Measurements from ENCODE around the gene ALB. TPM values are rescaled to one million over a fixed set of nuclear protein-coding genes. Genes with fewer than 3 reads are reported as not detected.

Gene ALB
- total RNA-seq, 4 donors from 2014 or later, result 0.27 to 0.56 TPM; not detected in 2

DNA sequence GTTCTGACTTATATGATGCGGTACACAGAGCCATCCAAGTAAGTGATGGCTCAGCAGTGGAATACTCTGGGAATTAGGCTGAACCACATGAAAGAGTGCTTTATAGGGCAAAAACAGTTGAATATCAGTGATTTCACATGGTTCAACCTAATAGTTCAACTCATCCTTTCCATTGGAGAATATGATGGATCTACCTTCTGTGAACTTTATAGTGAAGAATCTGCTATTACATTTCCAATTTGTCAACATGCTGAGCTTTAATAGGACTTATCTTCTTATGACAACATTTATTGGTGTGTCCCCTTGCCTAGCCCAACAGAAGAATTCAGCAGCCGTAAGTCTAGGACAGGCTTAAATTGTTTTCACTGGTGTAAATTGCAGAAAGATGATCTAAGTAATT lies 16.5 kb downstream of the ALB start:
- Histone ChIP-seq H3K4me3 (replicated peaks in 1 of 3) (no peak overlapping the region), H3K36me3 (no peaks in the 10 kb centered on the region), H3K4me1 (no peaks in the 10 kb centered on the region), H3K9me3 (no peaks in the 10 kb centered on the region), H3K27ac (no peak overlapping the region), H3K27me3 (no peaks in the 10 kb centered on the region)
- TF ChIP-seq POLR2A (IDR thresholded peaks at IDR 0.05), result no peak
- TF ChIP-seq, protein P1, sequence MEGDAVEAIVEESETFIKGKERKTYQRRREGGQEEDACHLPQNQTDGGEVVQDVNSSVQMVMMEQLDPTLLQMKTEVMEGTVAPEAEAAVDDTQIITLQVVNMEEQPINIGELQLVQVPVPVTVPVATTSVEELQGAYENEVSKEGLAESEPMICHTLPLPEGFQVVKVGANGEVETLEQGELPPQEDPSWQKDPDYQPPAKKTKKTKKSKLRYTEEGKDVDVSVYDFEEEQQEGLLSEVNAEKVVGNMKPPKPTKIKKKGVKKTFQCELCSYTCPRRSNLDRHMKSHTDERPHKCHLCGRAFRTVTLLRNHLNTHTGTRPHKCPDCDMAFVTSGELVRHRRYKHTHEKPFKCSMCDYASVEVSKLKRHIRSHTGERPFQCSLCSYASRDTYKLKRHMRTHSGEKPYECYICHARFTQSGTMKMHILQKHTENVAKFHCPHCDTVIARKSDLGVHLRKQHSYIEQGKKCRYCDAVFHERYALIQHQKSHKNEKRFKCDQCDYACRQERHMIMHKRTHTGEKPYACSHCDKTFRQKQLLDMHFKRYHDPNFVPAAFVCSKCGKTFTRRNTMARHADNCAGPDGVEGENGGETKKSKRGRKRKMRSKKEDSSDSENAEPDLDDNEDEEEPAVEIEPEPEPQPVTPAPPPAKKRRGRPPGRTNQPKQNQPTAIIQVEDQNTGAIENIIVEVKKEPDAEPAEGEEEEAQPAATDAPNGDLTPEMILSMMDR (IDR thresholded peaks at IDR 0.05), result no peak
- intact Hi-C loops (cut with DNase I), result no loop called here
- DNase-seq, result no peak
- 96% methylated on average over 2 of the region's 2 CpGs for WGBS, 2 donors

DNA sequence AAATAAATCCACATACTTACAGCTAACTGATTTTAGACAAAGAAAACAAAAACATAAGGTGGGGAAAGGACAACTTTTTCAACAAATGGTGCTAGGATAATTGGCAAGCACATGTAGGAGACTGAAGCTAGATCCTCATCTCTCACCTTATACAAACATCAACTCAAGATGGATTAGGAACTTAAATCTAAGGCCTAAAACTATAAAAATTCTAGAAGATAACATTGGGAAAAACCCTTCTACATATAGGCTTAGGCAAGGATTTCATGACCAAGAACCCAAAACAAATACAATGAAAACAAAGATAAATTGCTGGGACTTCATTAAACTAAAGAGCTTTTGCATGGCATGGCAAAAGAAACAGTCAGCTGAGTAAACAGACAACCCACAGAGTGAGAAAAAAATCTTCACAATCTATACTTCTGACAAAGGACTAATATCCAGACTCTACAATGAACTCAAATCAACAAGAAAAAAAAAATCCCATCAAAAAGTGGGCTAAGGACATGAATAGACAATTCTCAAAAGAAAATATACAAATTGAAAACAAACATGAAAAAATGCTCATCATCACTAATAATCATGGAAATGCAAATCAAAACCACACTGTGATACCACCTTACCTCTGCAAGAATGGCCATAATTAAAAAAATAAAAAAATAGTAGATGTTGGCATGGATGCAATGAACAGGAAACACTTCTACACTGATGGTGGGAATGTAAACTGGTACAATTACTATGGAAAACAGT lies 17.8 kb downstream of the ALB start:
- no peaks in the 10 kb centered on the region for H3K9me3 ChIP-seq
- no peaks in the 10 kb centered on the region for H3K27me3 ChIP-seq
- intact Hi-C loops (cut with DNase I), result no loop called here
- no peak overlapping the region for H3K27ac ChIP-seq
- no peak for DNase-seq
- TF ChIP-seq, protein P1 (IDR thresholded peaks at IDR 0.05), result no peak
- no peak for TF ChIP-seq POLR2A (IDR thresholded peaks at IDR 0.05)
- no peaks in the 10 kb centered on the region for H3K36me3 ChIP-seq
- no peak overlapping the region for H3K4me3 ChIP-seq (replicated peaks in 1 of 3)
- H3K4me1 ChIP-seq, result no peaks in the 10 kb centered on the region

DNA sequence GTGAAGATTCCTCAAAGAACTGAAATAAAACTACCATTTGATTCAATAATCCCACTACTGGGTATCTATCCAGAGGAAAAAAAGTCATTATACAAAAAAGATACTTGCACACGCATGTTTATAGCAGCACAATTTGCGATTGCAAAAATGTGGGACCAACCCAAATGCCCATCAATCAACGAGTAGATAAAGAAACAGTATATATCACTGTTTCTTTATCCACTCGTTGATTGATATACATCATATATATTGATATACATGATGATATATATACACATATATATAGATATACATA lies 18.3 kb downstream of the ALB start:
- H3K9me3 ChIP-seq, result no peaks in the 10 kb centered on the region
- H3K4me3 ChIP-seq (replicated peaks in 1 of 3), result no peak overlapping the region
- TF ChIP-seq POLR2A (IDR thresholded peaks at IDR 0.05), result no peak
- TF ChIP-seq, protein P1 (IDR thresholded peaks at IDR 0.05), result no peak
- H3K27me3 ChIP-seq, result no peaks in the 10 kb centered on the region
- H3K27ac ChIP-seq, result no peak overlapping the region
- DNase-seq, result no peak
- intact Hi-C loops (cut with DNase I), result no loop called here
- no peaks in the 10 kb centered on the region for H3K4me1 ChIP-seq
- WGBS, 2 donors, result 72 to 84% methylated on average over 4 of the region's 4 CpGs
- H3K36me3 ChIP-seq, result no peaks in the 10 kb centered on the region

DNA sequence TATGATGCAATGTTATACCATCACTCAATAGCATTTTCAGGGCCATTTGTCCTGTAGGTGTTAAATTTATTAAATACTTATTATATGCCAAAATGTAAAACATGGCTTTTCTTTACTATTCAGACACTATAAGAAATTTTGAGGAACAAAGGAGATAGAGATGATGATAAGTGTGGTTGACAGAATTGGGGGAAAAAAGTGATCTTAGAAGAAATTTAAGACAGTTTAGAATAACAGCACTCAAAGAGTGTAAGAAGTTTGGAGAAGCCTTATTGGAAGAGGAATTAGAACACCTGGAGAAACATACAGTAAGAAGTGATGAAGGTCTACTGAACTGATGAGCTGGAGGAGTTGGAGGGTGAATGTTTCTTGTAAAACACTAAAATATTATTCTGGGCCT lies 19.1 kb downstream of the ALB start:
- H3K4me1 ChIP-seq, result no peaks in the 10 kb centered on the region
- no peaks in the 10 kb centered on the region for H3K27me3 ChIP-seq
- no peaks in the 10 kb centered on the region for H3K9me3 ChIP-seq
- no peak overlapping the region for H3K4me3 ChIP-seq (replicated peaks in 1 of 3)
- H3K36me3 ChIP-seq, result no peaks in the 10 kb centered on the region
- TF ChIP-seq POLR2A (IDR thresholded peaks at IDR 0.05), result no peak
- TF ChIP-seq, protein P1 (IDR thresholded peaks at IDR 0.05), result no peak
- no peak for DNase-seq
- intact Hi-C loops (cut with DNase I), result no loop called here
- H3K27ac ChIP-seq, result no peak overlapping the region

DNA sequence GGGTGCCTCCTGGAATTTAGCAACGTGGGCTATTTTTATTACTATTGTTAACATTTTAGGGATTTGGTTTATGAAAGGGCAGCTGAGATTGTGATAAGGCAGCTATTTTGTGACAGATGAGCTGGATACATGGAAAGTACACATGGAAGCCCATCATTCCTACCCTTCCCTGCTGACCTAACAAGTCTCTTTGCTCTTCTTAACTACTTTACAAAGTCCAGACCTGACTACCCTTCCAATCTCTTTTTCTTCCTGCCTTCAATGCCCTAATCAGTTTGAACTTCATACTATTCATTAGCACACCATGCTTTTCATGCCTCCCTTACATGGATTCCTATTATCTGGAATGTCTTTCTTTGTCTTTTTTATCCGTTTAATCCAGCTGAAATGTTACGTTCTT lies 22.6 kb downstream of the ALB start:
- intact Hi-C loops (cut with DNase I), result no loop called here
- no peak for DNase-seq
- H3K27ac ChIP-seq, result no peak overlapping the region
- H3K4me1 ChIP-seq, result no peaks in the 10 kb centered on the region
- no peak overlapping the region for H3K4me3 ChIP-seq (replicated peaks in 1 of 3)
- no peaks in the 10 kb centered on the region for H3K36me3 ChIP-seq
- TF ChIP-seq, protein P1 (IDR thresholded peaks at IDR 0.05), result no peak
- no peak for TF ChIP-seq POLR2A (IDR thresholded peaks at IDR 0.05)
- no peaks in the 10 kb centered on the region for H3K9me3 ChIP-seq
- no peaks in the 10 kb centered on the region for H3K27me3 ChIP-seq
- WGBS, 2 donors, result 82% methylated on average over 3 of the region's 3 CpGs

Data from thyroid gland (tissue), 4 donors.